ENCODE results near the gene ALK.

The ALK gene

DNA sequence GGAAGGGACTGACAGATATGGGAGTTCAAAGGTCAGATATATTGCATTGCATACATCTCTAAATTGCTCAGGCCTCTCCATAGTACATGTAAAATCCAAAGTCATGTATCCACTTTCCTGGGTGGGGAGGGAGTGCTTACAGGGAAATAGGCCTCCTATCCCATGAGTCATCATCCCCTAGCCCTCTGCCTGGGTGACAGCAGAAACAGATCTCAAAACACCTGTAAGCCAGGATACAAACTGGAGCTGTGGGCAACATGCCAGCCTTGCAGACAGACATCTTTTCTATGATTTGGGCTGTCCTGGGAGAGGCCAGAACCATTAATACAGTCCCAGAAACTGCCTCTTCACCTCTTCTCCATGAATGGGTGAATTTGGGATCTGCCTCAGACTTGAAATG is 4.8 kb downstream of the ALK start:
- no peak overlapping the region for H3K4me3 ChIP-seq (ENCODE audit: control insufficient read depth, low read depth, low read length)
- no peak for DNase-seq (ENCODE audit: low read depth)
- TF ChIP-seq, protein P1, sequence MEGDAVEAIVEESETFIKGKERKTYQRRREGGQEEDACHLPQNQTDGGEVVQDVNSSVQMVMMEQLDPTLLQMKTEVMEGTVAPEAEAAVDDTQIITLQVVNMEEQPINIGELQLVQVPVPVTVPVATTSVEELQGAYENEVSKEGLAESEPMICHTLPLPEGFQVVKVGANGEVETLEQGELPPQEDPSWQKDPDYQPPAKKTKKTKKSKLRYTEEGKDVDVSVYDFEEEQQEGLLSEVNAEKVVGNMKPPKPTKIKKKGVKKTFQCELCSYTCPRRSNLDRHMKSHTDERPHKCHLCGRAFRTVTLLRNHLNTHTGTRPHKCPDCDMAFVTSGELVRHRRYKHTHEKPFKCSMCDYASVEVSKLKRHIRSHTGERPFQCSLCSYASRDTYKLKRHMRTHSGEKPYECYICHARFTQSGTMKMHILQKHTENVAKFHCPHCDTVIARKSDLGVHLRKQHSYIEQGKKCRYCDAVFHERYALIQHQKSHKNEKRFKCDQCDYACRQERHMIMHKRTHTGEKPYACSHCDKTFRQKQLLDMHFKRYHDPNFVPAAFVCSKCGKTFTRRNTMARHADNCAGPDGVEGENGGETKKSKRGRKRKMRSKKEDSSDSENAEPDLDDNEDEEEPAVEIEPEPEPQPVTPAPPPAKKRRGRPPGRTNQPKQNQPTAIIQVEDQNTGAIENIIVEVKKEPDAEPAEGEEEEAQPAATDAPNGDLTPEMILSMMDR (IDR thresholded peaks at IDR 0.05; ENCODE audit: control insufficient read depth, insufficient read depth, low read depth, low read length, missing control alignments), result no peak

GRCh38 chr2:29910960-29911359 is 10.4 kb downstream of the ALK start:
- no peak overlapping the region for H3K4me3 ChIP-seq (ENCODE audit: control insufficient read depth, low read depth, low read length)
- no peak for DNase-seq (ENCODE audit: low read depth)
- TF ChIP-seq, protein P1 (IDR thresholded peaks at IDR 0.05; ENCODE audit: control insufficient read depth, insufficient read depth, low read depth, low read length, missing control alignments), result no peak

- no peak overlapping the region for H3K4me3 ChIP-seq (ENCODE audit: control insufficient read depth, low read depth, low read length)
- DNase-seq (ENCODE audit: low read depth), result no peak
- TF ChIP-seq, protein P1 (IDR thresholded peaks at IDR 0.05; ENCODE audit: control insufficient read depth, insufficient read depth, low read depth, low read length, missing control alignments), result no peak
Measured at GRCh38 chr2:29910465-29910864, 10.9 kb downstream of the ALK start.

GRCh38 chr2:29902356-29902755 is 19.0 kb downstream of the ALK start:
- no peak overlapping the region for H3K4me3 ChIP-seq (ENCODE audit: control insufficient read depth, low read depth, low read length)
- DNase-seq (ENCODE audit: low read depth), result no peak
- TF ChIP-seq, protein P1 (IDR thresholded peaks at IDR 0.05; ENCODE audit: control insufficient read depth, insufficient read depth, low read depth, low read length, missing control alignments), result no peak

GRCh38 chr2:29900971-29901633 is 20.3 kb downstream of the ALK start:
- H3K4me3 ChIP-seq (ENCODE audit: control insufficient read depth, low read depth, low read length), result no peak overlapping the region
- DNase-seq (ENCODE audit: low read depth), result no peak
- TF ChIP-seq, protein P1 (IDR thresholded peaks at IDR 0.05; ENCODE audit: control insufficient read depth, insufficient read depth, low read depth, low read length, missing control alignments), result no peak

DNA sequence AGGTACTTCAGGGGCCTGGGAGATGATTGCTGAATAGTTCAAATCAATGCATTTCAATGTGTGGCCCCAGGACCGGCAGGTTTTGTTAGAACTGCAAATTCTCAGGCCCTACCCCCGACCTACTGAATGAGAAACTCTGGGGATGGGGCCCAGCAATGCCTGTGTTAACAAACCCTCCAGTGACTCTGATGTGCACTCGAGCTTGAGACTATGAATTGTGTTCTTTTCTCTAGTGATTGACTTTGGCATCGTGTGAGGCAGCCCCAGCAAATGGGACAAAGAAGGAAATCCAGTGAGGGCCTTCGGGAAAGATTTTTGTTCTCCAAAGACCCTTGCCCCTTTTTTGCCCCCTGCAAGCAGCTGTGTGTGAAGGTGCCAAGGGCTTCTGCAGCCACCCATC is 22.4 kb downstream of the ALK start:
- H3K4me3 ChIP-seq (ENCODE audit: control insufficient read depth, low read depth, low read length), result no peak overlapping the region
- TF ChIP-seq, protein P1 (IDR thresholded peaks at IDR 0.05; ENCODE audit: control insufficient read depth, insufficient read depth, low read depth, low read length, missing control alignments), result no peak
- no peak for DNase-seq (ENCODE audit: low read depth)

Data from AG09309 (cell line).